Measurements from ENCODE around the gene MVK. TPM values are rescaled to one million over a fixed set of nuclear protein-coding genes. Genes with fewer than 3 reads are reported as not detected.

MVK gene
- total RNA-seq, 4 donors from 2014 or later, result 6.2 to 18.7 (median 12.2) TPM

- TF ChIP-seq CTCF (IDR thresholded peaks at IDR 0.05), result no peak
- TF ChIP-seq EP300 (IDR thresholded peaks at IDR 0.05), result no peak
- TF ChIP-seq POLR2AphosphoS5 (IDR thresholded peaks at IDR 0.05), result no peak
- TF ChIP-seq POLR2A (IDR thresholded peaks at IDR 0.05; ENCODE audit: low read depth), result no peak
- intact Hi-C loops (cut with DNase I), result no loop called here
- 49% methylated on average over 15 of the region's 15 CpGs for WGBS
- peaks cover 0 to 74% (median 18%) of the 10 kb centered on the region in 4 donors for H3K27me3 ChIP-seq
- H3K9me3 ChIP-seq, result no peaks in the 10 kb centered on the region
- DNase-seq (ENCODE audit: extremely low spot score), result no peak
- no peak overlapping the region for H3K4me3 ChIP-seq
- H3K36me3 ChIP-seq, result no peaks in the 10 kb centered on the region
- H3K4me1 ChIP-seq, result peaks cover 0 to 8% (median 0%) of the 10 kb centered on the region in 4 donors
- H3K27ac ChIP-seq (replicated peaks in 1 of 4), result no peak overlapping the region
Observed at GRCh38 chr12:109549613-109550270, 23.9 kb upstream of the MVK start.

GRCh38 chr12:109550281-109550680 is 23.3 kb upstream of the MVK start:
- Histone ChIP-seq H3K9me3 (no peaks in the 10 kb centered on the region), H3K27ac (replicated peaks in 1 of 4) (no peak overlapping the region), H3K4me1 (peaks cover 0 to 2% (median 0%) of the 10 kb centered on the region in 4 donors), H3K4me3 (no peak overlapping the region), H3K27me3 (peaks cover 0 to 74% (median 18%) of the 10 kb centered on the region in 4 donors), H3K36me3 (no peaks in the 10 kb centered on the region)
- WGBS, result 64% methylated on average over 12 of the region's 12 CpGs
- intact Hi-C loops (cut with DNase I), result no loop called here
- no peak for DNase-seq (ENCODE audit: extremely low spot score)
- TF ChIP-seq CTCF (IDR thresholded peaks at IDR 0.05), result no peak
- TF ChIP-seq EP300 (IDR thresholded peaks at IDR 0.05), result no peak
- TF ChIP-seq POLR2A (IDR thresholded peaks at IDR 0.05; ENCODE audit: low read depth), result no peak
- TF ChIP-seq POLR2AphosphoS5 (IDR thresholded peaks at IDR 0.05), result no peak

- Histone ChIP-seq H3K9me3 (no peaks in the 10 kb centered on the region), H3K4me1 (no peaks in the 10 kb centered on the region), H3K27me3 (peaks cover 0 to 74% (median 18%) of the 10 kb centered on the region in 4 donors), H3K4me3 (no peak overlapping the region), H3K36me3 (peaks cover 0 to 1% (median 0%) of the 10 kb centered on the region in 4 donors), H3K27ac (replicated peaks in 1 of 4) (no peak overlapping the region)
- intact Hi-C loops (cut with DNase I), result no loop called here
- TF ChIP-seq POLR2A (IDR thresholded peaks at IDR 0.05; ENCODE audit: low read depth) (no peak), CTCF (IDR thresholded peaks at IDR 0.05) (no peak), EP300 (IDR thresholded peaks at IDR 0.05) (no peak), POLR2AphosphoS5 (IDR thresholded peaks at IDR 0.05) (no peak)
- 80% methylated on average over 6 of the region's 6 CpGs for WGBS
- no peak for DNase-seq (ENCODE audit: extremely low spot score)
Observed at GRCh38 chr12:109551108-109551507, 22.5 kb upstream of the MVK start.

- Histone ChIP-seq H3K4me1 (no peaks in the 10 kb centered on the region), H3K4me3 (no peak overlapping the region), H3K27ac (replicated peaks in 1 of 4) (no peak overlapping the region), H3K36me3 (peaks cover 0 to 16% (median 12%) of the 10 kb centered on the region in 4 donors), H3K9me3 (no peaks in the 10 kb centered on the region), H3K27me3 (peaks cover 0 to 56% (median 14%) of the 10 kb centered on the region in 4 donors)
- TF ChIP-seq POLR2A (IDR thresholded peaks at IDR 0.05; ENCODE audit: low read depth), result no peak
- WGBS, result 80% methylated on average over 4 of the region's 4 CpGs
- no peak for DNase-seq (ENCODE audit: extremely low spot score)
- intact Hi-C loops (cut with DNase I), result no loop called here
Observed at GRCh38 chr12:109552971-109553370, 20.6 kb upstream of the MVK start.

GRCh38 chr12:109553483-109553882 is 20.1 kb upstream of the MVK start:
- H3K9me3 ChIP-seq, result no peaks in the 10 kb centered on the region
- no peaks in the 10 kb centered on the region for H3K4me1 ChIP-seq
- peaks cover 0 to 50% (median 10%) of the 10 kb centered on the region in 4 donors for H3K27me3 ChIP-seq
- peaks cover 0 to 20% (median 14%) of the 10 kb centered on the region in 4 donors for H3K36me3 ChIP-seq
- intact Hi-C loops (cut with DNase I), result no loop called here
- TF ChIP-seq POLR2A (IDR thresholded peaks at IDR 0.05; ENCODE audit: low read depth), result no peak
- DNase-seq (ENCODE audit: extremely low spot score), result no peak
- no peak overlapping the region for H3K27ac ChIP-seq (replicated peaks in 1 of 4)
- no peak overlapping the region for H3K4me3 ChIP-seq
- WGBS, result 78% methylated on average over 6 of the region's 7 CpGs

Measured in esophagus muscularis mucosa (tissue), 4 donors.